Measurements from ENCODE around the gene SESTD1.

DNA sequence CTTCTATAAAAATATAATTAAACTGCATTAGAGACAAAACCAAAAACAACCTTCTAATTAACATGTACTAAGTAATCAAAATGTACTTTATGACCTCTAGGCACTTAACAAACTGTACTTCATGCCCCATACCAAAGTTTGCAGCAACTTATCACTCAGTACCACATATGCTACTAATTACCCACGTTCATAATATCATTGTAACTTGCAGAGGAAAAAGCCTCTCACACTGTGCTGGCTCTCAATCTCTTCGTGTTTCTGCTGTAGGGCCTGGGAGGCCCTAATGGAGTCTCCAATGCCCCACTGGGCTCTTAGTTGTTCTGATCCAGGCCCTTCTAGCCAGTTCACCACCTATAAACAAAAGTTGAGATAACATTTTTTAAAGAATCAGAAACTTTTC lies 132.6 kb downstream of the SESTD1 start:
- TF ChIP-seq, protein P1, sequence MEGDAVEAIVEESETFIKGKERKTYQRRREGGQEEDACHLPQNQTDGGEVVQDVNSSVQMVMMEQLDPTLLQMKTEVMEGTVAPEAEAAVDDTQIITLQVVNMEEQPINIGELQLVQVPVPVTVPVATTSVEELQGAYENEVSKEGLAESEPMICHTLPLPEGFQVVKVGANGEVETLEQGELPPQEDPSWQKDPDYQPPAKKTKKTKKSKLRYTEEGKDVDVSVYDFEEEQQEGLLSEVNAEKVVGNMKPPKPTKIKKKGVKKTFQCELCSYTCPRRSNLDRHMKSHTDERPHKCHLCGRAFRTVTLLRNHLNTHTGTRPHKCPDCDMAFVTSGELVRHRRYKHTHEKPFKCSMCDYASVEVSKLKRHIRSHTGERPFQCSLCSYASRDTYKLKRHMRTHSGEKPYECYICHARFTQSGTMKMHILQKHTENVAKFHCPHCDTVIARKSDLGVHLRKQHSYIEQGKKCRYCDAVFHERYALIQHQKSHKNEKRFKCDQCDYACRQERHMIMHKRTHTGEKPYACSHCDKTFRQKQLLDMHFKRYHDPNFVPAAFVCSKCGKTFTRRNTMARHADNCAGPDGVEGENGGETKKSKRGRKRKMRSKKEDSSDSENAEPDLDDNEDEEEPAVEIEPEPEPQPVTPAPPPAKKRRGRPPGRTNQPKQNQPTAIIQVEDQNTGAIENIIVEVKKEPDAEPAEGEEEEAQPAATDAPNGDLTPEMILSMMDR (conservative IDR thresholded peaks at IDR 0.05) = no peak
- no peak for TF ChIP-seq EZH2 (IDR thresholded peaks at IDR 0.05; ENCODE audit: low read depth)
